ENCODE results near the gene MYBPC3. TPM values are rescaled to one million over a fixed set of nuclear protein-coding genes. Genes with fewer than 3 reads are reported as not detected.

Gene MYBPC3
- total RNA-seq, 4 donors from 2014 or later: not detected

DNA sequence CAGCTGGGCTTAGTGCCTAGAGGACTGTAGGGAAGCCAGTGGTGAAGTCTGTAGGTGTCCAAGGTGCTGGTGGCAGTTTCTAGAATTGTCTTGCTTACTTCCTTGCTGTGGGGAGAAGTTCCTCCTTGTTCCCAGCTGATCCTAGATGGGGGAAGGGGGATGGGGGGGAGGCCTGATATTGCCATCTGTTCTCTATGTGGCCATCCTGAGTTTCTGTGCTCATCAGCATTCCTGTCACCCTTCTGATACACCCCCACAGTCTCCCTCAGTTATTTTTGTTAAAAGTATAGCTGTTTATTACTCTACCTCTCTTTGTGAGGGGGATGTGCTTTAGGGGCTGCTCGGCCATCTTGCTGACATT lies 46.0 kb downstream of the MYBPC3 start:
- no peak for DNase-seq
- Histone ChIP-seq H3K4me1 (peaks cover 7 to 16% of the 10 kb centered on the region in 2 donors), H3K9me3 (no peaks in the 10 kb centered on the region), H3K27me3 (no peaks in the 10 kb centered on the region), H3K27ac (peak overlapping the region; percentile 43 to 84 (median 55)), H3K36me3 (peaks cover 50 to 52% of the 10 kb centered on the region in 2 donors), H3K4me3 (replicated peaks in 1 of 3) (no peak overlapping the region)
- intact Hi-C loops (cut with DNase I): no loop called here
- no peak for TF ChIP-seq POLR2A (IDR thresholded peaks at IDR 0.05)
- TF ChIP-seq, protein P1, sequence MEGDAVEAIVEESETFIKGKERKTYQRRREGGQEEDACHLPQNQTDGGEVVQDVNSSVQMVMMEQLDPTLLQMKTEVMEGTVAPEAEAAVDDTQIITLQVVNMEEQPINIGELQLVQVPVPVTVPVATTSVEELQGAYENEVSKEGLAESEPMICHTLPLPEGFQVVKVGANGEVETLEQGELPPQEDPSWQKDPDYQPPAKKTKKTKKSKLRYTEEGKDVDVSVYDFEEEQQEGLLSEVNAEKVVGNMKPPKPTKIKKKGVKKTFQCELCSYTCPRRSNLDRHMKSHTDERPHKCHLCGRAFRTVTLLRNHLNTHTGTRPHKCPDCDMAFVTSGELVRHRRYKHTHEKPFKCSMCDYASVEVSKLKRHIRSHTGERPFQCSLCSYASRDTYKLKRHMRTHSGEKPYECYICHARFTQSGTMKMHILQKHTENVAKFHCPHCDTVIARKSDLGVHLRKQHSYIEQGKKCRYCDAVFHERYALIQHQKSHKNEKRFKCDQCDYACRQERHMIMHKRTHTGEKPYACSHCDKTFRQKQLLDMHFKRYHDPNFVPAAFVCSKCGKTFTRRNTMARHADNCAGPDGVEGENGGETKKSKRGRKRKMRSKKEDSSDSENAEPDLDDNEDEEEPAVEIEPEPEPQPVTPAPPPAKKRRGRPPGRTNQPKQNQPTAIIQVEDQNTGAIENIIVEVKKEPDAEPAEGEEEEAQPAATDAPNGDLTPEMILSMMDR (IDR thresholded peaks at IDR 0.05): no peak
- WGBS, 2 donors: 88 to 92% methylated on average over 1 of the region's 1 CpG

DNA sequence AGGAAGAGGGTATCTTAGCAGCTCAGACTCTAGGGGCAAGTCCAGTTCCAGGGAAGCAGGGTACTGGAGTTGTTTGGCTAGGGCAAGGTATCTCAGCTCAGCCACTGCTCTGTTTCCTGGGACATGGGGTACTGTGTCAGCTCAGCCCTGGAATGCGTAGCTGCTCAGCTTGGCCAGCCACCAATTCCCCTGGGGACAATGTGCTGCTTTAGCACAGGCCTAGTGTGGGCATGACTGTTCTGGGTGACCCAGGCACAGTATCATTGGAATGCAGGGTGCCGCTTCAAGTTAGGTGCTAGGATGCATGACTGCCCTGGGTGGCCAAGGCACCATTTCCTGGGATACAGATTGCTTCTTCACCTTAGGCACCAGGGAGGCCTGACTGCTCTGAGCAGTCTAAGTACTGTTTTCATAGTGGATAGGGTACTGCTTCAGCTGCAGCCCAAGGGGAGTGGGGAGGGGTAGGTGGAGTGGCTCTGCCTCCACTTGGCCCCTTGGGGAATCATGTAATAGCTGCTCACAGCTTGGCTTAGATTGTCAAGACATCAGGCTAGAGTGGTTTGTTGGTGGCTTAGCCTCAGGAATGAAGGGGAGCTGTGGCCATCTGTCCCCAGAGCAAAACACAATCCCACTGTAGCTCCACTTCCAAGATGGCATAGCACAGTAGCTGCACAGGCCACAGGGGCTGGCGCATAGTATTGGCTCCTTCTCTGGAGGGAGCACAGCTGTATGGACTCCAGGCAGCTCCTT lies 46.6 kb downstream of the MYBPC3 start:
- H3K4me3 ChIP-seq (replicated peaks in 1 of 3): no peak overlapping the region
- no peaks in the 10 kb centered on the region for H3K9me3 ChIP-seq
- H3K27ac ChIP-seq: peak overlapping the region; percentile 57 to 84 (median 75)
- intact Hi-C loops (cut with DNase I): no loop called here
- H3K36me3 ChIP-seq: peaks cover 45 to 46% of the 10 kb centered on the region in 2 donors
- H3K27me3 ChIP-seq: no peaks in the 10 kb centered on the region
- TF ChIP-seq POLR2A (IDR thresholded peaks at IDR 0.05): no peak
- TF ChIP-seq, protein P1 (IDR thresholded peaks at IDR 0.05): no peak
- DNase-seq: peak; percentile 96 to 97
- H3K4me1 ChIP-seq: peaks cover 7 to 16% of the 10 kb centered on the region in 2 donors
- WGBS, 2 donors: 50 to 56% methylated on average over 2 of the region's 3 CpGs

DNA sequence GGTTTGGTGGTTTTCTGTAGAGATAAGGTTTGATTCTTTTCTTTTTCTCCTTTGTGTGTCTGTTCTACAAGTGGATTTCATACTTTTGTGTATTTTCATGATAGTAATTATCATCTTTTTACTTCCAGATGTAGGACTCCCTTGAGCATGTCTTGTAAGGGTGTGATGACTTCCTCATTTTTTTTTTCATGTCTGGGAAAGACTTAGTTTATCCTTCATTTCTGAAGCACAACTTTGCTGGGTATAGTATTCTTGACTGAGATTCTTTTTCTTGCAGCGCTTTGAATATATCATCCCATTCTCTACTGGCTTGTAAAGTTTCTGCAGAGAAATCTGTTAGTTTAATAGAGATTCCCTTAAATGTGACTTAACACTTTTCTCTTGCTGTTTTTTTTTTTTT lies 49.6 kb downstream of the MYBPC3 start:
- 98% methylated on average over 1 of the region's 1 CpG for WGBS, 2 donors
- DNase-seq: no peak

DNA sequence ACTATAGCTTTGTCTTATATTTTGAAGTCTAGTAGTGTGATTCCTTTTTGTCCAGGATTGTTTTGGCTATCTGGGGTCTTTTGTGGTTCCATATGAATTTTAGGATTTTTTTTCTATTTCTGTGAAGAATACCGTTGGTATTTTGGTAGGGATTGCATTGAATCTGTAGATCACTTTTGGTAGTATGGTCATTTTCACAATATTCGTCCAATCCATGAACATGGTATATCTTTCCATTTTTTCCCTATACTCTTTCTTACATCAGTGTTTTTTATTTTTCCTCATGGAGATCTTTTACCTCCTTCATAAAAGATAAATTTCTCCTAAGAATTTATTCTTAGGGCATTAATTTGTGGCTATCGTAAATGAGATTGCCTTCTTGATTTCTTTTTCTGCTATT lies 53.4 kb downstream of the MYBPC3 start:
- Histone ChIP-seq H3K27me3 (no peaks in the 10 kb centered on the region), H3K36me3 (peaks cover 44 to 50% of the 10 kb centered on the region in 2 donors), H3K27ac (no peak overlapping the region), H3K4me1 (no peaks in the 10 kb centered on the region), H3K9me3 (no peaks in the 10 kb centered on the region), H3K4me3 (replicated peaks in 1 of 3) (no peak overlapping the region)
- no peak for TF ChIP-seq POLR2A (IDR thresholded peaks at IDR 0.05)
- TF ChIP-seq, protein P1 (IDR thresholded peaks at IDR 0.05): no peak
- WGBS, 2 donors: 98 to 99% methylated on average over 3 of the region's 3 CpGs
- no peak for DNase-seq
- intact Hi-C loops (cut with DNase I): no loop called here

More for the DNA sequence above, 49.6 kb downstream of the MYBPC3 start:
- no peaks in the 10 kb centered on the region for H3K9me3 ChIP-seq
- no peaks in the 10 kb centered on the region for H3K27me3 ChIP-seq
- peaks cover 7 to 16% of the 10 kb centered on the region in 2 donors for H3K4me1 ChIP-seq
- TF ChIP-seq, protein P1 (IDR thresholded peaks at IDR 0.05): no peak
- TF ChIP-seq POLR2A (IDR thresholded peaks at IDR 0.05): no peak
- H3K27ac ChIP-seq: no peak overlapping the region
- peaks cover 33 to 36% of the 10 kb centered on the region in 2 donors for H3K36me3 ChIP-seq
- no peak overlapping the region for H3K4me3 ChIP-seq (replicated peaks in 1 of 3)
- intact Hi-C loops (cut with DNase I): no loop called here

DNA sequence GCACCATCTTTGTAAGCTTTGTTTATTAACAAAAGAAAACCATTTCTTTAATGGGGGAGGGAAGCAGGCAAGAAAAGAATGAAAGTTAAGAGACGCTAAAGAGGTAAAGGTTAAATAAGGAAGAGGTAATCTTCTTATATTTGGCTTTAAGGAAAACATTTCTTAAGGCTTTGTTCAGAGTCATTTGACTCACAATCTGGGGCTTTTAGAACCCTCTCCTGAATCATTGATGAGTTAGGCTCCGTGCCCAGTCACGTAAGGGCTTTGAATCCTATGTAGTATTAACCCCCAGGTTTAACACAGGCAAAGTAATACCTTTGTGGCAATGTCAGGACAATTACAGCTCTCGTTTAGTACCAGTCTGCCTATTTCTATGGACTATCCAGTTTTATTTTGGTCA lies 56.5 kb downstream of the MYBPC3 start:
- no peak for DNase-seq
- TF ChIP-seq POLR2A (IDR thresholded peaks at IDR 0.05): no peak
- TF ChIP-seq, protein P1 (IDR thresholded peaks at IDR 0.05): no peak
- Histone ChIP-seq H3K27me3 (no peaks in the 10 kb centered on the region), H3K27ac (no peak overlapping the region), H3K4me1 (no peaks in the 10 kb centered on the region), H3K9me3 (no peaks in the 10 kb centered on the region), H3K36me3 (peaks cover 43 to 61% of the 10 kb centered on the region in 2 donors), H3K4me3 (replicated peaks in 1 of 3) (no peak overlapping the region)
- 93% methylated on average over 4 of the region's 4 CpGs for WGBS, 2 donors
- intact Hi-C loops (cut with DNase I): no loop called here

All from thyroid gland (tissue), 4 donors.